Calu3 (cell line): ENCODE measurements around the gene SAMD4A. TPM values are rescaled to one million over a fixed set of nuclear protein-coding genes. Genes with fewer than 3 reads are reported as not detected.

Experiments used
- BruUV-seq: library from RNA; stranded (reverse); fragments of 400-500 nt; replicated peaks from 2 replicates; lab custom pipeline; 2021; lab: Mats Ljungman, UMichigan
- CTCF ChIA-PET: fragments of 300-600 bp; sonication (Branson Sonifier 250); formaldehyde crosslinking; loops from one replicate; lab custom pipeline; 2022; ENCODE audit warnings: antibody characterized with exemption; lab: Charles Lee
- DNase-seq: peaks from one replicate; pipeline ENCODE4 v3.0.0; 2022
- H3K27ac Mint-ChIP-seq: one replicate; pipeline ENCODE4 v1.8.0; 2022; ENCODE audit warnings: mixed read lengths; ENCODE audit not compliant: unreplicated experiment
- H3K27me3 Mint-ChIP-seq: one replicate; pipeline ENCODE4 v1.8.0; 2022; ENCODE audit warnings: mixed read lengths; ENCODE audit not compliant: unreplicated experiment
- H3K36me3 Mint-ChIP-seq: one replicate; pipeline ENCODE4 v1.8.0; 2022; ENCODE audit warnings: mild to moderate bottlenecking, moderate library complexity, mixed read lengths; ENCODE audit not compliant: insufficient read depth, unreplicated experiment
- H3K4me1 Mint-ChIP-seq: one replicate; pipeline ENCODE4 v1.8.0; 2022; ENCODE audit warnings: mild to moderate bottlenecking, low read depth, mixed read lengths; ENCODE audit not compliant: unreplicated experiment
- H3K4me3 Mint-ChIP-seq: one replicate; pipeline ENCODE4 v1.8.0; 2022; ENCODE audit warnings: mild to moderate bottlenecking, low read depth, moderate library complexity, mixed read lengths; ENCODE audit not compliant: unreplicated experiment
- H3K9me3 Mint-ChIP-seq: one replicate; pipeline ENCODE4 v1.8.0; 2022; ENCODE audit warnings: low read depth, mixed read lengths; ENCODE audit not compliant: unreplicated experiment
- CTCF ChIP-seq: fragments of 200-600 bp; IDR thresholded peaks from one replicate; pipeline ENCODE4 v1.8.0; 2022; ENCODE audit warnings: antibody characterized with exemption; ENCODE audit not compliant: unreplicated experiment
- intact Hi-C: fragments of 100-400 bp; cut with micrococcal nuclease; formaldehyde crosslinking; loops from one replicate; pipeline ENCODE4 v1.10.0; 2022; ENCODE audit not compliant: unreplicated experiment
- total RNA-seq: library from RNA; stranded (reverse); gene quantifications from 2 replicates; pipeline ENCODE4 v1.2.3, GENCODE V29; 2022

Gene SAMD4A
- total RNA-seq, 1 experiment from 2014 or later = 14.4 TPM

GRCh38 chr14:54625112-54625511 is 58.2 kb downstream of the SAMD4A start:
- intact Hi-C loops = no loop called here
- no peak for DNase-seq
- Mint-ChIP-seq H3K27me3 (no peaks in the 10 kb centered on the region), H3K36me3 (no peaks in the 10 kb centered on the region), H3K9me3 (no peaks in the 10 kb centered on the region), H3K4me1 (no peaks in the 10 kb centered on the region), H3K27ac (no peak overlapping the region), H3K4me3 (no peak overlapping the region)
- TF ChIP-seq CTCF = no peak
- BruUV-seq = no TSS peak
- CTCF ChIA-PET = interaction anchor here (0.5 to 0.7 kb wide), 3 partner anchors 52 to 237 kb away, joined by 3 to 9 read pairs (median 5); no protein-coding TSS in a partner anchor

GRCh38 chr14:54627219-54627539 is 60.3 kb downstream of the SAMD4A start:
- no TSS peak for BruUV-seq
- no peaks in the 10 kb centered on the region for H3K4me1 Mint-ChIP-seq
- no peaks in the 10 kb centered on the region for H3K9me3 Mint-ChIP-seq
- CTCF ChIA-PET = interaction anchor here (0.6 kb wide), 1 partner anchor 29 kb away, joined by 3 read pairs; no protein-coding TSS in a partner anchor
- H3K36me3 Mint-ChIP-seq = no peaks in the 10 kb centered on the region
- H3K27ac Mint-ChIP-seq = no peak overlapping the region
- TF ChIP-seq CTCF = no peak
- no peak overlapping the region for H3K4me3 Mint-ChIP-seq
- H3K27me3 Mint-ChIP-seq = no peaks in the 10 kb centered on the region
- intact Hi-C loops = no loop called here
- DNase-seq = no peak

- Mint-ChIP-seq H3K4me1 (no peaks in the 10 kb centered on the region), H3K4me3 (no peak overlapping the region), H3K36me3 (no peaks in the 10 kb centered on the region), H3K27me3 (no peaks in the 10 kb centered on the region), H3K9me3 (no peaks in the 10 kb centered on the region), H3K27ac (no peak overlapping the region)
- no TSS peak for BruUV-seq
- DNase-seq = no peak
- CTCF ChIA-PET = interaction anchor here (0.6 kb wide), 1 partner anchor 29 kb away, joined by 3 read pairs; no protein-coding TSS in a partner anchor
- no peak for TF ChIP-seq CTCF
- intact Hi-C loops = no loop called here
These were observed 60.8 kb downstream of the SAMD4A start for GRCh38 chr14:54627540-54628363.

GRCh38 chr14:54629183-54629582 is 62.3 kb downstream of the SAMD4A start:
- Mint-ChIP-seq H3K36me3 (no peaks in the 10 kb centered on the region), H3K27ac (no peak overlapping the region), H3K27me3 (no peaks in the 10 kb centered on the region), H3K4me1 (no peaks in the 10 kb centered on the region), H3K4me3 (no peak overlapping the region), H3K9me3 (no peaks in the 10 kb centered on the region)
- no TSS peak for BruUV-seq
- no peak for DNase-seq
- TF ChIP-seq CTCF = no peak
- CTCF ChIA-PET = no interaction called here
- intact Hi-C loops = no loop called here
